ENCODE data around the gene AKNAD1.

DNA sequence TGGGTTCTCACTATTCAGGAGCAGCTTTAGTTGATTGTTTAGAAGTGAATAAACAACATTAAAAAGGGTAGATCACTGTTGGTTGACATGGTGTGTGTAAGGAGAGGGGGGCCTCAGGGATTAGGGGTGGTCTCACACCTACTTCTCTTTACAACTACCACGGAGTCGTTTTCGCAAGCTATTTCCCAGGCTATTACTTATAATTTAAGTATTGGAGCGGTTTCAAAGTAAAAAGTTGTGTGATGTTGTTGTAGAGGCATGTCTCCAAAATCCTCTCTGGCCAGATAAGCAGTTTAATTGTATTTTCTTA is 21.2 kb upstream of the AKNAD1 start:
- TF ChIP-seq POLR2A (IDR thresholded peaks at IDR 0.05) (no peak), POLR2AphosphoS5 (IDR thresholded peaks at IDR 0.05) (no peak)

All from breast epithelium (tissue), 3 donors.